Measurements from ENCODE around the gene KCNN4. TPM values are rescaled to one million over a fixed set of nuclear protein-coding genes. Genes with fewer than 3 reads are reported as not detected.

The KCNN4 gene
- total RNA-seq, 4 donors from 2014 or later, result 0.74 to 19.1 (median 2.6) TPM

DNA sequence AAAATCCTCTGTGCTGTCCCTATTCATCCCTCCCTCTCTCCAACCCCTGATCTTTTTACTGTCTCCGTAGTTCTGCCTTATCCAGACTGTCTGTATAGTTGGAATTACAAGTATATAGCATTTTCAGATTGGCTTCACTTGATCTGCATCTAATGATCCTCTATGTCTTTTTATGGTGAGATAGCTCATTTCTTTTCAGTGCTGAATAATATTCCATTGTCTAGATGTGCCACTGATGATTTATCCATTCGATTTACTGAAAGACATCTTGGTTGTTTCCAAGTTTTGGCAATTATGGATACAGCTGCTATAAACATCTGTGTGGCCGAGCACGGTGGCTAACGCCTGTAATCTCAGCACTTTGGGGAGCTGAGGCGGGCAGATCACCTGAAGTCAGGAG, 45.8 kb downstream of the KCNN4 start:
- DNase-seq (ENCODE audit: low spot score) (no peak), ATAC-seq (ENCODE audit: low FRiP score) (no peak)
- TF ChIP-seq, protein P1, sequence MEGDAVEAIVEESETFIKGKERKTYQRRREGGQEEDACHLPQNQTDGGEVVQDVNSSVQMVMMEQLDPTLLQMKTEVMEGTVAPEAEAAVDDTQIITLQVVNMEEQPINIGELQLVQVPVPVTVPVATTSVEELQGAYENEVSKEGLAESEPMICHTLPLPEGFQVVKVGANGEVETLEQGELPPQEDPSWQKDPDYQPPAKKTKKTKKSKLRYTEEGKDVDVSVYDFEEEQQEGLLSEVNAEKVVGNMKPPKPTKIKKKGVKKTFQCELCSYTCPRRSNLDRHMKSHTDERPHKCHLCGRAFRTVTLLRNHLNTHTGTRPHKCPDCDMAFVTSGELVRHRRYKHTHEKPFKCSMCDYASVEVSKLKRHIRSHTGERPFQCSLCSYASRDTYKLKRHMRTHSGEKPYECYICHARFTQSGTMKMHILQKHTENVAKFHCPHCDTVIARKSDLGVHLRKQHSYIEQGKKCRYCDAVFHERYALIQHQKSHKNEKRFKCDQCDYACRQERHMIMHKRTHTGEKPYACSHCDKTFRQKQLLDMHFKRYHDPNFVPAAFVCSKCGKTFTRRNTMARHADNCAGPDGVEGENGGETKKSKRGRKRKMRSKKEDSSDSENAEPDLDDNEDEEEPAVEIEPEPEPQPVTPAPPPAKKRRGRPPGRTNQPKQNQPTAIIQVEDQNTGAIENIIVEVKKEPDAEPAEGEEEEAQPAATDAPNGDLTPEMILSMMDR (IDR thresholded peaks at IDR 0.05), result no peak

GRCh38 chr19:43731846-43732245, 48.9 kb downstream of the KCNN4 start:
- DNase-seq (ENCODE audit: low spot score) (no peak), ATAC-seq (ENCODE audit: low FRiP score) (no peak)
- TF ChIP-seq, protein P1 (IDR thresholded peaks at IDR 0.05), result no peak

- TF ChIP-seq, protein P1 (IDR thresholded peaks at IDR 0.05), result no peak
- DNase-seq (ENCODE audit: low spot score), result no peak
- no peak for ATAC-seq (ENCODE audit: low FRiP score)
Observed at GRCh38 chr19:43731346-43731745, 49.4 kb downstream of the KCNN4 start.

DNA sequence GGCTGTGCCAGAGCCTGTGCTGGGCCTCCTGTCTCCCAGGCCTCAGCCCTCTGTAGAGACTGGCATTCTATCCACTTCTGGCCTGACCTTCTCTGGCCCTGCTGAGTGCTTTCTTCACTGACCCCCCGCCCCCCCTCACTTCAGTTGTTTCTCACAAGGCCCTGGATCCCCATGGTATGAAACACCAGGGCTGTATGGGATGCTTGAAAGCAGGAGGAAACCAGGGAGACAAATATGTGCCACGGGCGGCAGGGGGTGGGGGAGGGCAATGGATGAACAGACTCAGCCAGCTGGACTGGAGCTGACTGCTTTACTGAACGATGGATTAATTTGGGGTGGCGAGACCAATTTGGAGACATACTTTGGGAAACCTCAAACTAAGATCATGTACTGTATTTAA, 50.9 kb downstream of the KCNN4 start:
- ATAC-seq (ENCODE audit: low FRiP score) (no peak), DNase-seq (ENCODE audit: low spot score) (no peak)
- TF ChIP-seq, protein P1 (IDR thresholded peaks at IDR 0.05), result no peak

DNA sequence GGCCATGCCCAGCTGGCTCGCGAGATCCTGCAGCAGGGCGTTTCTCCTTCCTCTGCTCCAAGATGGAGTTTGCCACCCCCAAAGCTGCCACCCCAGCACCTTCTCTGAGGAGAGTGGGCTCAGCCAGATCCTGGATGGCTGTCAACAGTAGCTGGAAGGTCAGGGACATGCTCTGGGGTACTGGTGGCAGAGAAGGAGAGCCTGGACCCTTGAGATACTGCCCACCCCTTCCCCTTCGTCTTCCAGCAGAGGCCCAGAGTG, 53.2 kb downstream of the KCNN4 start:
- DNase-seq (ENCODE audit: low spot score), result no peak
- no peak for ATAC-seq (ENCODE audit: low FRiP score)
- TF ChIP-seq, protein P1 (IDR thresholded peaks at IDR 0.05), result no peak

DNA sequence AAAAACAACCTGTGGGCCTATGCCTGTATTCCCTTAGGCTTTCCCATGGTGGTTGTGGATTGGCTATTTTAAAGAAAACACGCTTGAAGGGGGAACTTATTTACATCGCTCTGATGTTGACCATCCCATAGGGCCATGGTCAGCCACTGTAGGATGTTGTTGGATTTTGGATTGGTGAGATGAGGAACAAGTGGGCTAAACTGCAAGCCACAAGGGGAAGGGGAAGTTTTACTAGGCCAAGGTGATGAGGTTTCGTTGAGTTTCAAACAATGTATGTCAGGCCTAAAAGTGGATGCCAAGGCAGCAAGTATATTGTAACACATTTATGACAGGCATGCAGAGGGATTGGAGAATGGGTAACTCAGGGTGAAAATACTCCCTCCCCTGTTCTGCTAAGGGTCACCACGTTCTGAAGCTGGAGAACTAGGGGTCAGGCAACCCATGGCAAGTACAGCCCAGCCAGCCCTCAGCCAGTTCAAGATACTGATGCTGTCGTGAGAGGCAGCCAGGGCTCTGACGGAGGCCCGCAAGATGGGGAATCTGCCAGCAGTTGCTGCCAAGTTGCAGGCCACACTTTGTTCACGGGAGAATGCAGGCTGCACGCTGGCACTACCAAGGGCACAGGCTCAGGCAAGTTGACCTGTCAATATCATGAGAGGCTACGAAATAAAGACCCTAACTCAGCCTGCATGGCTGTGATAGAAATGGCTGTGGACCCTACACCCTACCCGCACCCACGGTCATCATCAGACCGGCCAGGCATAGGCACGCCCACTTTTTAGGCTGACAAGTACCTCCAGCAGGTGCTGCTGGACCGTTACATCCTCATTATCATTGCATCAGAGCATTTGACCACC, 53.8 kb downstream of the KCNN4 start:
- TF ChIP-seq, protein P1 (IDR thresholded peaks at IDR 0.05), result no peak
- DNase-seq (ENCODE audit: low spot score), result no peak
- no peak for ATAC-seq (ENCODE audit: low FRiP score)

GRCh38 chr19:43725468-43725867, 55.3 kb downstream of the KCNN4 start:
- DNase-seq (ENCODE audit: low spot score) (no peak), ATAC-seq (ENCODE audit: low FRiP score) (no peak)
- TF ChIP-seq, protein P1 (IDR thresholded peaks at IDR 0.05), result no peak
